Fibroblast of villous mesenchyme (primary cell): ENCODE results near the gene CTDSPL2. TPM values are rescaled to one million over a fixed set of nuclear protein-coding genes. Genes with fewer than 3 reads are reported as not detected.

Experiments
- DNase-seq: peaks from one replicate; pipeline ENCODE4 v3.0.0-alpha.2; 2010; ENCODE audit warnings: low read depth
- H3K4me3 ChIP-seq: 2 replicates; pipeline ENCODE4 v1.5.1; 2011; ENCODE audit warnings: low read depth, mild to moderate bottlenecking, low read length
- CTCF ChIP-seq: IDR thresholded peaks from 2 replicates; pipeline ENCODE4 v1.5.1; 2012; ENCODE audit warnings: low read depth, mild to moderate bottlenecking, low read length; ENCODE audit not compliant: insufficient read depth
- total RNA-seq: library from RNA; depleted of rRNA; stranded (reverse); fragments of >200 nt; gene quantifications from 2 replicates; pipeline ENCODE4 v1.2.3, GENCODE V29; 2012

CTDSPL2 gene
- total RNA-seq: 49.3 and 57.9 TPM in 2 replicates

- peak within 1 kb of the TSS; percentile 87 for H3K4me3 ChIP-seq
- peak; percentile 99 for DNase-seq
- peak; percentile 32 for TF ChIP-seq CTCF
Observed at GRCh38 chr15:44426975-44427755, at the start of gene CTDSPL2. CTDSPL2 (plus strand) TSS chr15:44427629; CDS start chr15:44459015, 31,386 bp downstream.

GRCh38 chr15:44381236-44381635 lies 46.2 kb upstream of the CTDSPL2 start:
- peak; percentile 7 for DNase-seq
- no peak overlapping the region for H3K4me3 ChIP-seq
- no peak for TF ChIP-seq CTCF

GRCh38 chr15:44385344-44385942 lies 42.0 kb upstream of the CTDSPL2 start:
- DNase-seq: no peak
- no peak overlapping the region for H3K4me3 ChIP-seq
- TF ChIP-seq CTCF: no peak

GRCh38 chr15:44394062-44394461 lies 33.4 kb upstream of the CTDSPL2 start:
- peak; percentile 51 for DNase-seq
- no peak overlapping the region for H3K4me3 ChIP-seq
- no peak for TF ChIP-seq CTCF

GRCh38 chr15:44394562-44394961 lies 32.9 kb upstream of the CTDSPL2 start:
- no peak for DNase-seq
- no peak overlapping the region for H3K4me3 ChIP-seq
- TF ChIP-seq CTCF: no peak

- TF ChIP-seq CTCF: no peak
- peak; percentile 17 for DNase-seq
- no peak overlapping the region for H3K4me3 ChIP-seq
Observed at GRCh38 chr15:44397869-44398268, 29.6 kb upstream of the CTDSPL2 start.
